DMS 273 (cell line): Measurements from ENCODE around the gene EFNA1.
"Not testable (repeated sequence)": the region's sequence is repeated elsewhere in the genome, so short reads cannot be mapped to it uniquely, and the experiment has no call there.

Experiments
- DNase-seq: peaks from one replicate; lab custom pipeline; 2025; ENCODE audit not compliant: unreplicated experiment; lab: John Stamatoyannopoulos, UW

Gene EFNA1

DNA sequence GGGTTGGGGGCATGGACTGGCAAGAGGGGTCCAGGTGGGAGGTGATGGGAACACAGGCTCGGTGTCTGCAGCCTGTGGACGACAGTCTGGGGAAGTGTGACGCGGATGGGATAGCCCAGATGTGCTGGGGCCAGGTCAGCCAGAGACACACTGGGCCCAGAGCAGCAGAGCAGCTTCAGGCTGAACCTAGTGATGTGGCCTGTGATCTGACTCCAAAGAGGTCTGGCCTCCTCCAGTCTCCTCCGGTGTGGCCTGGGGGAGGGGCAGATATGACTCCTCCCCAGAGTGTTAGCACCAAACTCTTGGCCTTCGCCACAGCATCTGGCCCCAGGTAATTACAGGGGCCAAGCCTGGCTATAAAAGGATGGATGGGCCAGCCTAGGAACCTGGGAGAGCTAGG is 35.5 kb upstream of the EFNA1 start:
- no peak for DNase-seq

DNA sequence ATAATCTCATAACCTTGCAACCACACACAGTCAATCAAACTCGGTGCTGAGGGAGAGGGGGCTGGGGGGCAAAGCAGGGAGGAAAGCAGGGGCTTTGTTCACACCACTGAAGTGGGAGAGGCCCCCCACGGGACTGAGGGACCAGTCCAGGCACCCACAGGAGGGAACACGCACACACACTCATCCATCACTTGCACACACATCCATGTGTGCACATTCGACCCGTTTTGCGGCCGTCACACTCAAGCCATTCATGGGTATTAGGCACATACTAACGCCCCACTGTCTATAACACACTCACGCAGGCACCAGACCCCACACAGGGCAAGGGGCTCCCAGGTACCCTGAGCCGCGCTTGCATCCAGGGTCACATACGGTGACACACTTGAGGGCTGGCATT is 35.0 kb upstream of the EFNA1 start:
- no peak for DNase-seq

GRCh38 chr1:155093911-155094621 is 33.6 kb upstream of the EFNA1 start:
- DNase-seq, result peak; percentile 94

- DNase-seq, result no peak
Observed at GRCh38 chr1:155094622-155094948, 33.1 kb upstream of the EFNA1 start.

GRCh38 chr1:155099331-155099730 is 28.3 kb upstream of the EFNA1 start:
- DNase-seq, result no peak

GRCh38 chr1:155103325-155103724 is 24.4 kb upstream of the EFNA1 start:
- DNase-seq, result no peak

DNA sequence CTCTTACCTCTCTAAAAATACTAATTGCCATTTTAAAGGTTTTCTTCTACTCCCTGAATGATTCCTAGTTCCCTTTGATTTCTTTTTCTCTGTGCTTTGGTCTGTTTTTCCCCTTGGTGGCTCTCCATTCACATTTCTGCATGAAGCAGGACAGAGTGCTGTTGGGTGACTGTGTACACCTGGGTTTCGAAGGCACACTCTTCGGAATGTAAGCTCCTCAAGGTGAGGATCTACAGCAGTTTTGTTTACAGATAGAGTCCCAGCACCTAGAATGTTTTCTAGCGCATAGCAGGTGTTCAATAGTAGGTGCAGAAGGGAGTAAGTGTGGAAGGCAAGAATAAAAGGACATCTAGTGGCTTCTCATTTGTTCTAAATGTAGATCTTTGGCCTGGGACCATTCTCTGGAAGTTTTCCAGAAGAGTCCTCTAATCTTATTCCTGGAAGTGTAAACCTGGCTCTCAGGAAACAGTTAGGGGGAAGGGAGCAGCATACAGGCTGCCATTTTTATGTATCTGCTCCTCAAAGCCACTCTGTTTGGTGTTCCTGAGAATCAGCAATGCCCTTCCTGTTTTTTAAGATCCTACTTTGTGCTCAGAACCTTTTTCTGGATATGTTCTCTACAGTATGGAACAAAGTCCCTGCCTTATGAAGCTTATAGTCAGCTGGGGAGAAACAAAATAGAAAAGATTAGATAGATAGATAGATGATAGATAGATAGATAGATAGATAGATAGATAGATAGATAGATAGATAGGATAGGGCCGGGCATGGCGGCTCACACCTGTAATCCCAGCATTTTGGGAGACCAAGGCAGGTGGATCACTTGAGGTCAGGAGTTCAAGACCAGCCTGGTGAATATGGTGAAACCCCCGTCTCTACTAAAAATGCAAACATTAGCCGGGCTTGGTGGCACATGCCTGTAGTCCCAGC is 22.8 kb upstream of the EFNA1 start:
- DNase-seq, result no peak

GRCh38 chr1:155105604-155106011 is 22.1 kb upstream of the EFNA1 start:
- DNase-seq, result no peak

GRCh38 chr1:155106862-155107261 is 20.8 kb upstream of the EFNA1 start:
- DNase-seq, result no peak

GRCh38 chr1:155107309-155108264 is 20.1 kb upstream of the EFNA1 start:
- no peak for DNase-seq

DNA sequence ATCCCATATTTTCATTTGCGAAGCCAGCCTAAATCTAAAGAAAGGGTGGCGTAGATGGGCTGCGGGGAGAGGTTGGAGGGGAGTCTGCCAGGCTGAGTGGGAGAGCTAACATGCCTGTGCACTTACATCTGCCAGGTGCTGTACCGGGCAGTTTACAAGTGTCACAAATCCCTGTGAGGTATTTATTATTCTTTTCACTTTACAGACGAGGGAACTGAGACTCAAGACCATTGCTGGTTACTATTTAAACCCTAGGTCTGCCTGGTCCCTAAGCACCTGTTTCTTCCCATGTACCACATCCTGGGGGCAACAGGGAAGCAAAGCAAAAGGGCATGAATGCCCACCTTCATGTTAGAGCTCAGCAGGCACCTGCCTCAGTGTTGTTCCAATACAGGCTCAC is 19.4 kb upstream of the EFNA1 start:
- DNase-seq, result no peak

GRCh38 chr1:155110381-155110780 is 17.3 kb upstream of the EFNA1 start:
- no peak for DNase-seq

- DNase-seq, result no peak
Observed at GRCh38 chr1:155110826-155111225, 16.9 kb upstream of the EFNA1 start.

DNA sequence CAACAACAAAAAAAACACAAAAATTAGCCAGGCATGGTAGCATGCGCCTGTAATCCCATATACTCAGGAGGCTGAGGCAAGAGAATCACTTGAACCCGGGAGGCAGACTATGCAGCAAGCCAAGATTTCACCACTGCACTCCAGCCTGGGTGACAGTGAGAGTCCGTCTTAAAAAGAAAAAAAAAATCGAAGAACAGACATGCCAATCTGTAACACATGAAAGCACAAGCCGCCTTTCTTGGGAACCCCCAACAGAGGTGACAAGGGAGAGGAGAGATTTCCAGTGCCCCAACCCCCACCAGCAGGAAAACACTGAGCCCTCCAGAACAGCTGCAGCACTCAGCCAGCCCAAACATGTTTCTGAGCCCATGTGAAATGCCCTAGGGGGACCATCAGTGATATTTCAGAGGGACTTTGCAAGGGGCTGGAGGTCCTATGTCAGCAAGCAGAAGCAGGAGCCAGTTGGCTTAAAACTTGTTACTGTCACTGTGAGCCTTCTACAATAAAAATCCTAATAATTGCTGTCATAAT is 14.2 kb upstream of the EFNA1 start:
- DNase-seq, result peak; percentile 29

GRCh38 chr1:155116113-155116764 is 11.4 kb upstream of the EFNA1 start:
- no peak for DNase-seq

DNA sequence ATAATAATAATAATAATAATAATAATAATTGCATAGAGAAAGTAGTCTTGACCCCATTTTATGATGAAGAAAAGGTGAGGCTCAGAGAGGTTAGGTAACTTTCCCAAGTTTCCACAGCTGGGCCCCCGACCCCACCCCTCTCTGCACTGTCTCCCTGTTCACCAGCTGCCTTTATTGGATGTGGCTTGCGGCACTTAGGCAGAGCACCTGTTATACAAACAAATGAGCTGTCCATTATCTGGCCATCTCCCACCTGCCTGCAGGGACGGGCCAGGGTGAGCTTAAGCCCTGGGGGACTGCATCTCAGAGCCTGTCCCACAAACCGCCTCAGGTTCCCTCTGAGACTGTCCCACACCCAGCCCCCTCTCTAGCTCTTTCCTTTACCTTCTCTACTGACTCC is 10.1 kb upstream of the EFNA1 start:
- no peak for DNase-seq

DNA sequence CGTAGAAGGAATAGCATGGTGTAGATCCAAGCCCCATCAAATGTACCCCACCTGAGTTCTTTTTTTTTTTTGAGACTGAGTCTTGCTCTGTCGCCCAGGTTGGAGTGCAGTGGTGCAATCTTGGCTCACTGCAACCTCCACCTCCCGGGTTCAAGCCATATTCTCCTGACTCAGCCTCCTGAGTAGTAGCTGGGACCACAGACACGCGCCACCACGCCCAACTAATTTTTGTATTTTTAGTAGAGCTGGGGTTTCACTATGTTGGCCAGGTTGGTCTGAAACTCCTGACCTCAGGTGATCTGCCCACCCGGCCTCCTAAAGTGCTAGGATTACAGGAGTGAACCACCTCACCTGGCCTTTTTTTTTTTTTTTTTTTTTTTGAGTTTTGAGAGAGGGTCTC is 9.6 kb upstream of the EFNA1 start:
- DNase-seq, result not testable (repeated sequence)

DNA sequence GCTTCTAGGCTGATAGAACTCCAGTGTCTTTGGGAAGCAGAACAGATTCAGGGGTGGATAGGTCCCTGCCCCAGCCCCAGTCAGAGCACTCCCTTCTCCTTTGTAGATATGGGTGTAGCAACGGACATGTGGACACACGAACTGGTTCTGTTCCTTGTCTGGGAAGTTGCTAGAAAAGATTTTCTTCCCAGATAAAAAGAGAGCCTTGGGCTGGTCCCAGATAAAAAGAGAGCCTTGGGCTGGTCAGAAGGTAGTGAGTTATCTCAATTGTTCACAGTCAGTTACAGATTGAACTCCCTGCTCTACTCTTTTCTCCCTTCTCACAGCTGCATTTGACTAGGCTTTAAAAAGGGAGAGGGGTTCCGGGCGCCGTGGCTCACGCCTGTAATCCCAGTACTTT is 7.4 kb upstream of the EFNA1 start:
- DNase-seq, result no peak

DNA sequence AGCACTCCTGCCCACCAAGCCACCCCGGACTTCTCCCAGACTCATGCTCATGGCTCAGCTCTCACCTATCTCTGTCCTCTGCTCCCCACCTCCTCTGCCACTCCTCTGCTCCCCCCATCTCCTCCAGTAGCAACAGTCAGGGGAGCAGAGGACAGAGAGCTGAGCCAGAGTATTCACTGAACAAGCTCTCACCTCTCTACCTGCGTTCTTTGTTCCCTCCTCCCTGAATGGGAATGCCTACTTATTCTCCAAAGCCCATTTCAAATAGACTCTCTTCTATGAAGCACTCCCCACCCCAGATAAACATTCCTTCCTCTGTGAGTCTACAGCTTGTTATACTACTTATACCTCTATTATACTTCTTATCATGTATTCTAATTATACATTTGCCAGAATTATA is 6.4 kb upstream of the EFNA1 start:
- no peak for DNase-seq

DNA sequence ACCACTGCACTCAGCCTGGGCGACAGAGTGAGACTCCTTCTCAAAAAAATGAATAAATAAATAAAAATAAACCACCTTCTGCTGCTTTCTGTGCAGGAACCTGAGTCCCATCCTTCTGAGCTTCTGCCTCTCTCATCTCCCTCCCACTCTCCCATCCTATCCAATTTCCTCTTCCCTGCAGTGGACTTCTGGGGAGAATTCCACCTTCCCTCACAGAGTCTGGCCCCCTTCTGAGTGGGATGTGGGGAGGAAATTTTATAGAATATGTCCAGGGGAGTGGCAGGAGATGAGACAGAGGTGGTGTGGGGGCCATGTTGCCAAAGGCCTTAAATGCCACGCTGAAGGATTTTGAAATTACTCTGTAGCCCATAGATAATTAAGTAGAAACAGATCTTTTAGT is 5.4 kb upstream of the EFNA1 start:
- DNase-seq, result no peak

DNA sequence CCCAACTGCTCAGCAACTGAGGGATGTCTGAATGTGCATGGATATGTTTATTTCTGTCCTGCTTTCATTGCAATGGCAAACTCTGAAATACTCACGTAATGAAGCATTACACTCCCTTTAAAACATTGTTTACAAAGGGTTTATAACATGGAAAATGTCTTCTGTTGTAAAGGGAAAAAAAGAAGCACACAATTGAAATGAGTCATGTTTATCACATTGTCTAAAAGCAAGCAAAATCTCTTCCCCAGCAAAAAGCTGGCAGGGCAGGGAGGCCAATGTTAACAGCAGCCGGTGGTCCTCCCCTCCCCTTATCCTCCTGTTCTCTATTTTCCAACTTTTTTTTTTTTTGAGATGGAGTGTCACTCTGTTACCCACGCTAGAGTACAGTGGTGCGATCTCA is 3.9 kb upstream of the EFNA1 start:
- no peak for DNase-seq
